ENCODE data around the gene DOK6. TPM values are rescaled to one million over a fixed set of nuclear protein-coding genes. Genes with fewer than 3 reads are reported as not detected.
"Not testable (repeated sequence)": the region's sequence is repeated elsewhere in the genome, so short reads cannot be mapped to it uniquely, and the experiment has no call there.

The DOK6 gene
- total RNA-seq, 2 experiments from 2014 or later: not detected

- ATAC-seq (ENCODE audit: poor library complexity) (no peak), DNase-seq (no peak)
- Histone ChIP-seq H3K36me3 (ENCODE audit: insufficient read depth, low read length) (peaks cover 23% of the 10 kb centered on the region), H3K27me3 (ENCODE audit: control insufficient read depth in 1 of 2, insufficient read depth in 2 of 2, low read length in 2 of 2) (no peaks in the 10 kb centered on the region), H3K4me1 (ENCODE audit: insufficient read depth, low read length) (no peaks in the 10 kb centered on the region), H3K27ac (ENCODE audit: low read depth in 1 of 2, low read length in 2 of 2) (no peak overlapping the region), H3K9me3 (ENCODE audit: control insufficient read depth in 1 of 2, insufficient read depth in 1 of 2, low read length in 2 of 2) (no peaks in the 10 kb centered on the region), H3K4me3 (ENCODE audit: low read length) (no peak overlapping the region)
- ChIA-PET CTCF (no interaction called here), POLR2A (interaction anchor here (0.6 kb wide), 1 partner anchor 8 kb away, joined by 3 read pairs; no protein-coding TSS in a partner anchor)
- H3K27ac Mint-ChIP-seq: no peak overlapping the region
- intact Hi-C loops (cut with DNase I, micrococcal nuclease): no loop called here
- TF ChIP-seq, protein P1, sequence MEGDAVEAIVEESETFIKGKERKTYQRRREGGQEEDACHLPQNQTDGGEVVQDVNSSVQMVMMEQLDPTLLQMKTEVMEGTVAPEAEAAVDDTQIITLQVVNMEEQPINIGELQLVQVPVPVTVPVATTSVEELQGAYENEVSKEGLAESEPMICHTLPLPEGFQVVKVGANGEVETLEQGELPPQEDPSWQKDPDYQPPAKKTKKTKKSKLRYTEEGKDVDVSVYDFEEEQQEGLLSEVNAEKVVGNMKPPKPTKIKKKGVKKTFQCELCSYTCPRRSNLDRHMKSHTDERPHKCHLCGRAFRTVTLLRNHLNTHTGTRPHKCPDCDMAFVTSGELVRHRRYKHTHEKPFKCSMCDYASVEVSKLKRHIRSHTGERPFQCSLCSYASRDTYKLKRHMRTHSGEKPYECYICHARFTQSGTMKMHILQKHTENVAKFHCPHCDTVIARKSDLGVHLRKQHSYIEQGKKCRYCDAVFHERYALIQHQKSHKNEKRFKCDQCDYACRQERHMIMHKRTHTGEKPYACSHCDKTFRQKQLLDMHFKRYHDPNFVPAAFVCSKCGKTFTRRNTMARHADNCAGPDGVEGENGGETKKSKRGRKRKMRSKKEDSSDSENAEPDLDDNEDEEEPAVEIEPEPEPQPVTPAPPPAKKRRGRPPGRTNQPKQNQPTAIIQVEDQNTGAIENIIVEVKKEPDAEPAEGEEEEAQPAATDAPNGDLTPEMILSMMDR (IDR thresholded peaks at IDR 0.05): no peak
- H3K4me3 Mint-ChIP-seq: no peak overlapping the region
- H3K4me1 Mint-ChIP-seq (ENCODE audit: low read depth): no peaks in the 10 kb centered on the region
- no peaks in the 10 kb centered on the region for H3K9me3 Mint-ChIP-seq
- H3K27me3 Mint-ChIP-seq: no peaks in the 10 kb centered on the region
- H3K36me3 Mint-ChIP-seq (ENCODE audit: low read depth): peaks cover 72% of the 10 kb centered on the region
These were observed 429.5 kb downstream of the DOK6 start for GRCh38 chr18:69830189-69830588.

DNA sequence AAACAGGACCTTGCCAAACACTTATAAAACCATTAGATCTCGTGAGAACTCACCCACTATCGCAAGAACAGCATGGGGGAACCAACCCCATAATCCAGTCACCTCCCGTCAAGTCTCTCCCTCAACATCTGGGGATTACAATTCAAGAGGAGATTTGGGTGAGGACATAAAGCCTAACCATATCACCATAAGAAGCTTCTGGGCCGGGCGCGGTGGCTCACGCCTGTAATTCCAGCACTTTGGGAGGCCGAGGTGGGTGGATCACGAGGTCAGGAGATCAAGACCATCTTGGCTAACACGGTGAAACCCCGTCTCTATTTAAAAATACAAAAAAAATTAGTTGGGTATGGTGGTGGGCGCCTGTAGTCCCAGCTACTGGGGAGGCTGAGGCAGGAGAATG lies 434.3 kb downstream of the DOK6 start:
- not testable (repeated sequence) for H3K4me1 Mint-ChIP-seq (ENCODE audit: low read depth); ATAC-seq (ENCODE audit: poor library complexity); H3K9me3 Mint-ChIP-seq

GRCh38 chr18:69838003-69838402 lies 437.3 kb downstream of the DOK6 start:
- intact Hi-C loops (cut with DNase I, micrococcal nuclease): no loop called here
- Histone ChIP-seq H3K27me3 (ENCODE audit: control insufficient read depth in 1 of 2, insufficient read depth in 2 of 2, low read length in 2 of 2) (no peaks in the 10 kb centered on the region), H3K4me3 (ENCODE audit: low read length) (no peak overlapping the region), H3K9me3 (ENCODE audit: control insufficient read depth in 1 of 2, insufficient read depth in 1 of 2, low read length in 2 of 2) (no peaks in the 10 kb centered on the region), H3K4me1 (ENCODE audit: insufficient read depth, low read length) (no peaks in the 10 kb centered on the region), H3K27ac (ENCODE audit: low read depth in 1 of 2, low read length in 2 of 2) (no peak overlapping the region), H3K36me3 (ENCODE audit: insufficient read depth, low read length) (peaks cover 2% of the 10 kb centered on the region)
- TF ChIP-seq, protein P1 (IDR thresholded peaks at IDR 0.05): no peak
- Mint-ChIP-seq H3K27me3 (no peaks in the 10 kb centered on the region), H3K27ac (no peak overlapping the region), H3K4me3 (no peak overlapping the region), H3K36me3 (ENCODE audit: low read depth) (peaks cover 46% of the 10 kb centered on the region), H3K4me1 (ENCODE audit: low read depth) (no peaks in the 10 kb centered on the region), H3K9me3 (no peaks in the 10 kb centered on the region)
- POLR2A ChIA-PET: interaction anchor here (0.6 to 1.3 kb wide), 3 partner anchors 8 to 119 kb away, joined by 3 to 4 read pairs (median 3); no protein-coding TSS in a partner anchor
- CTCF ChIA-PET: no interaction called here
- ATAC-seq (ENCODE audit: poor library complexity) (no peak), DNase-seq (no peak)

More for the DNA sequence above, 434.3 kb downstream of the DOK6 start:
- H3K27me3 ChIP-seq (ENCODE audit: control insufficient read depth in 1 of 2, insufficient read depth in 2 of 2, low read length in 2 of 2); H3K27ac Mint-ChIP-seq; H3K4me1 ChIP-seq (ENCODE audit: insufficient read depth, low read length); DNase-seq; POLR2A ChIA-PET; H3K9me3 ChIP-seq (ENCODE audit: control insufficient read depth in 1 of 2, insufficient read depth in 1 of 2, low read length in 2 of 2); H3K27ac ChIP-seq (ENCODE audit: low read depth in 1 of 2, low read length in 2 of 2); intact Hi-C loops (cut with DNase I, micrococcal nuclease); H3K4me3 Mint-ChIP-seq; H3K4me3 ChIP-seq (ENCODE audit: low read length); H3K27me3 Mint-ChIP-seq; CTCF ChIA-PET: not testable (repeated sequence)
- peaks cover 23% of the 10 kb centered on the region for H3K36me3 ChIP-seq (ENCODE audit: insufficient read depth, low read length)
- peaks cover 68% of the 10 kb centered on the region for H3K36me3 Mint-ChIP-seq (ENCODE audit: low read depth)

Data from CD4-positive, alpha-beta T cell (primary cell).